Colon (tissue), 2 donors: ENCODE measurements around the gene PPP1CA.

Experiments used
- FAIRE-seq: peaks from 2 replicates; lab custom pipeline; 2012; peaks lifted over from hg19 to GRCh38; lab: Jason Lieb, UNC
- donor health status: control.
- donor health status: control.

PPP1CA gene

GRCh38 chr11:67401495-67402191 lies at the start of gene PPP1CA:
Gene PPP1CA, minus strand, starts transcription at chr11:67401858. Its CDS starts 76 bp downstream, at chr11:67401782.
- no peak for FAIRE-seq

DNA sequence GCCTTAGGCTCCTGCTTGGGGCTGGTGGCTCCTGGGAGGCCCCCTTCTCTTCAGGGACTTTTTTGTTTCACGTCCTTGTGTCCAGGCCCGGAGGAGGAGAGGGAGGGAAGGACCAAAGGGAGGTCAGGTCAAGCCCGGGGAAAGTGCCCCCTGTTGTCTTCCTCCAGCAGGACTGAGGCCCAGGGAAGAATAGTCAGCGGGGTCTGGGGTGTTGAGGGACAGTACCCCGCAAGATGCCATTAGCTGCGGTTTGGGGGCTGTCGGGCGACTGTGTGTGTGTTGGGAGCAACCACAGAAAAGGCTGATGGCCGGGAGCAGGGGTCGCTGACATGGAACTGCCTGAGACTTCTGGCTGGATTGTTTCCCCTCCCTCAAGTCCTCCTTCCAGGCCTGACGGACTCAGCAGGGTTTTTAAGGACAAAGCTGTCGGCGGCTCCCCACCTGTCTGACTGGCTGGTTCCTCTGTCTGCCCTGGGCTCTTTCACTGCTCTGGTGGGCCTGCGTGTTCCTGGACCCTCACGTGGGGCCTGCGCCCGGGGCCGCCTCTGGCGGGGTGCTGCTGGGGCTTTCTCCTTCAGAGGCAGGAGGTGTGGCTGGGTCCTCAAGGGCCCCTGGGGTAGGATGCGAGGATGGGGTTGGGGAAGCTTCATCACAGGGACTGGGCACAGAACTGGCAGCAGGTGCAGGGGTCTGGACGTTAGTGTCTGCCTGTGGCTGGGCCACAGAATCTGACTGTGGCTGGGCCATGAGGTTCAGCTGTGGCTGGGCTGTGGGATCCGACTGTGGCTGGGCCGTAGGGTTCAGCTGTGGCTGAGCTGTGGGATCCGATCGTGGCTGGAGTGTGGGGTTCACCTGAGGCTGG lies 49.4 kb upstream of the PPP1CA start:
- no peak for FAIRE-seq

DNA sequence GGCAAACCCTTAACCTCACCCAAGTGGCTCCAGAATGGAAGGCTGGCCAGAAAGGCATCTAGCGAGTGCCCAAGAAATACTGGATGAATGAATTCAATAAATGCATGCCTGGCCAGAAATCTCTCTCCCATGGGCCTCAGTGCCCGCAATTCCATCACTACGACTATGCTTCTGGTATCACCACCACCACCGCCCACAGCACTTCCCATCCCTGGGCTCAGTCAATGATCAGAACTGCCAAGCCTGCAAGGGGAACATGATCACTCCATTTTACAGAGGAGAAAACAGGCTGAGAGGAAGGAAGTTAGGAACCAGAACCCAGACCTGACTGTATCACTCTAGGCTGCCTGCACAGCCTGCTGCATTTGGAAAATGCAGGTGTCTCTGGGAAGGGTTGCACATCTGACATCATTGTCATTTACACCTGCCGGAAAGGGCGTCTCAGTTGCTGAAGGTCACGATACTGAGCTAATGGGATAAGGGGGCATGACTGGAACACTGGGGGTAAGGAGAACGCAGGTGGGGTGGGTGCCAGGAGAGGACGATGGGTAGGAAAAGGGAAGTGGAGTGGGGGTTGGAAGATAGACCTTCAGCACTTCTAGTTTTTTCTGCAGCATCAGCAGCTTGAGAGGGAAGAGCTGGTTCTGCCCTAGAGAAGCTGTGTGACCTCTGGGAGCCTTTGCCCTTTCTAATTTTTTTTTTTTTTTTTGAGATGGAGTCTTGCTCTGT lies 47.6 kb upstream of the PPP1CA start:
- FAIRE-seq, result no peak

GRCh38 chr11:67448220-67448609 lies 46.6 kb upstream of the PPP1CA start:
- no peak for FAIRE-seq

DNA sequence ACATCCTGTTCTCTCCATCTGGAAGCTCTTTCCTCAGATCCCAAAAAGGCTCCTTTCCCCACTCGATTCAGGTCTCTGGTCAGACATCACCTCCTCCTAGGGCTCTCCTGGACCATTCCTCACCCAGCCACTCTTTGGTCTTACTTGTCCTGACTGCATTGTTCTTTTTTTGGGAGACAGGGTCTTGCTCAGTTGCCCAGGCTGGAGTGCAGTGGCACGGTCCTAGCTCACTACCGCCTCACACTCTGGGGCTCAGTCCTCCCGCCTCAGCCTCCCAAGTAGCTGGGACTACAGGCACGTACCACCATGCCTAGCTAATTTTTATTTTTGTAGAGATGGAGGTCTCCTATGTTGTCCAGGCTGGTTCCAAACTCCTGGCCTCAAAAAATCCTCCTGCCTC lies 43.9 kb upstream of the PPP1CA start:
- no peak for FAIRE-seq

GRCh38 chr11:67442504-67443404 lies 41.1 kb upstream of the PPP1CA start:
- FAIRE-seq, result no peak

GRCh38 chr11:67441731-67442351 lies 40.2 kb upstream of the PPP1CA start:
- no peak for FAIRE-seq

GRCh38 chr11:67441098-67441563 lies 39.5 kb upstream of the PPP1CA start:
- FAIRE-seq, result no peak

DNA sequence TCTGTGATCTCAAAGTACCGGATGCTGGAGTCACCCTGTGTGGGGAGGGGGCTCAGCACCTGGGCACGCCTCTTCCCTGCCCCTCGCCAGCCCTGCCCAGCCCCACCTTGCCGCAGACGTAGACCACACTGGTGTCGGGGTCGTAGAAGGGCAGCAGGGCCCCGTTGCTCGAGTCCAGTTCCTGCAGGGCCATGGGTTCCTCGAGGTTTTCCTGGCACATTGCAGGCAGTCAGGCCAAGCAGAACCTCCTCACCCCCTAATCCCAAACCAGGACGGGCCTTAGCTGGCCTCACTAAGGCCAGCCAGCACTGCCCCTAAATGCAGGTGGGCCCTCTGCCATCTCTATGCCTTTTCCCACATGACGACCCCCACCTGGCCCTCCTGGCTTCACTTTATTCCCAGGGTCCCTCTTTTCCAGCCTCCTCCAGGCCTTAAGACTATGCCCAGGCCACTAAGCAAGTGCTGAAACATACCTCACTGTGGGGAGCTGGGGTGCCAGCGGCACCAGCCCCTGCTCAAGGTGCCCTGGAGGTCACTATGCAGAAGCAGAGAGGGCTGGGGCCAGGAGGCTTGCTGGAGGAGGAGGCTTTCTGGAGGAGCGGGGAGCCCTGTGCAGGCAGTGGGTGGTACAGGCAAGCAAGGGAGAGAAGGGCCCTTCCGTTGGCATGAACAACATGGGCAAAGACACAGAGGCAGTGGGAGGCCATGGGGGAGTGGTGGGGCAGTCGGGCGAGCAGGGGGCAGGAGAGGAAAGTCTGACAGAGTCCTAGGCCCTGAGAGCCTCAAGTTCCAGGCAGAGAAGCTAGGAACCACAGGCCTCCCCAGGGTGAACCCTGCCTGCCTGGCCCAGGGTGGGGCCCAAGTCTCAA lies 38.8 kb upstream of the PPP1CA start:
- no peak for FAIRE-seq

- FAIRE-seq, result no peak
These were observed 37.9 kb upstream of the PPP1CA start for GRCh38 chr11:67439321-67440228.

GRCh38 chr11:67438158-67438902 lies 36.7 kb upstream of the PPP1CA start:
- FAIRE-seq, result no peak

DNA sequence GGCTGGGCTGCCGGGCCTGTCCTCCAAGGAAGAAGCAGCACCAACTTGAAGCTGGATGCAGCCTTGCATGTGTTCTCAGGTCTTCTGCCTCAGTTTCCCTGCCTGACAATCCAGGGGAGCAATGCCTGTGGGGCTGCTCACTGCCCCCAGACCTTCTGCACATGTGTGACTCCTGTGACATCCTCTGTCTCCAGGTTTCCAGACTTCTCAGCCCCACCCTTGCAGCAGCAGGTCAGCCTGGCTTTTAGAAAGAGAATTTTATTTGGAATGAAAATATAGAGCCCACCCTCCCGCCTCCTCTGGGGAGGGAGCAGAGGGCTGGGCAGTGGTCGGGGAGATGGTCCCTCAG lies 36.1 kb upstream of the PPP1CA start:
- no peak for FAIRE-seq

GRCh38 chr11:67437082-67437808 lies 35.6 kb upstream of the PPP1CA start, which contains the start of gene PTPRCAP:
Gene PTPRCAP, minus strand, starts transcription at chr11:67437682. Its CDS starts 63 bp downstream, at chr11:67437619.
- no peak for FAIRE-seq

- no peak for FAIRE-seq
These were observed 34.9 kb upstream of the PPP1CA start for GRCh38 chr11:67436459-67437081.

- no peak for FAIRE-seq
These were observed 34.2 kb upstream of the PPP1CA start for GRCh38 chr11:67435727-67436458.

DNA sequence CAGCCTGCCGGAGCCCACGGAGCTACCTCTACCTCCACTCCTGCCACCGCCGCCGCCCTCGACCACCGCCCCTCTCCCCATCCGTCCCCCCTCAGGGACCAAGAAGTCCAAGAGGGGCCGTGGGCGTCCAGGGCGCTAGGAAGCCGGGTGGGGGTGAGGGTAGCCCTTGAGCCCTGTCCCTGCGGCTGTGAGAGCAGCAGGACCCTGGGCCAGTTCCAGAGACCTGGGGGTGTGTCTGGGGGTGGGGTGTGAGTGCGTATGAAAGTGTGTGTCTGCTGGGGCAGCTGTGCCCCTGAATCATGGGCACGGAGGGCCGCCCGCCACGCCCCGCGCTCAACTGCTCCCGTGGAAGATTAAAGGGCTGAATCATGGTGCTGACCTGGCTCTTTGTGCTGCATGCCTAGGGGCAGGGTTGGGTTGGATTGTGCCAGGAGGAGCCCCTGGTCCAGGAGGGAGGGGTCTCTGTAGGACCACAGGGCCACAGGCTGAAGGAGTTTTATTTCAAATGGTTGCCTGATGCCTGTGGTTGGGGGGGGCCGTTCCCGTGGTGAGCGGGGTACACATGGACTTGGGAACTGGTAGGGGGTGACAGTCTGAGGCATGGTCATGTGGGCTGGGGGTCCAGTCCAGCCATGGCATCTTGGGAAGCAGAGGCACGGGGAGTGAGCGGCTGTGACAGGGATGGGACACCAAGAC lies 33.5 kb upstream of the PPP1CA start:
- FAIRE-seq, result no peak
